Measurements from ENCODE around the gene CARS2. TPM values are rescaled to one million over a fixed set of nuclear protein-coding genes. Genes with fewer than 3 reads are reported as not detected.
A peak's percentile ranks its signal among the peaks of the same experiment; 100 is the strongest.
"Not testable (repeated sequence)": the region's sequence is repeated elsewhere in the genome, so short reads cannot be mapped to it uniquely, and the experiment has no call there.

CARS2 gene
- total RNA-seq, 2 donors from 2014 or later: 43.0 to 82.6 TPM

GRCh38 chr13:110610955-110611595 is 94.8 kb downstream of the CARS2 start:
- TF ChIP-seq, protein P1, sequence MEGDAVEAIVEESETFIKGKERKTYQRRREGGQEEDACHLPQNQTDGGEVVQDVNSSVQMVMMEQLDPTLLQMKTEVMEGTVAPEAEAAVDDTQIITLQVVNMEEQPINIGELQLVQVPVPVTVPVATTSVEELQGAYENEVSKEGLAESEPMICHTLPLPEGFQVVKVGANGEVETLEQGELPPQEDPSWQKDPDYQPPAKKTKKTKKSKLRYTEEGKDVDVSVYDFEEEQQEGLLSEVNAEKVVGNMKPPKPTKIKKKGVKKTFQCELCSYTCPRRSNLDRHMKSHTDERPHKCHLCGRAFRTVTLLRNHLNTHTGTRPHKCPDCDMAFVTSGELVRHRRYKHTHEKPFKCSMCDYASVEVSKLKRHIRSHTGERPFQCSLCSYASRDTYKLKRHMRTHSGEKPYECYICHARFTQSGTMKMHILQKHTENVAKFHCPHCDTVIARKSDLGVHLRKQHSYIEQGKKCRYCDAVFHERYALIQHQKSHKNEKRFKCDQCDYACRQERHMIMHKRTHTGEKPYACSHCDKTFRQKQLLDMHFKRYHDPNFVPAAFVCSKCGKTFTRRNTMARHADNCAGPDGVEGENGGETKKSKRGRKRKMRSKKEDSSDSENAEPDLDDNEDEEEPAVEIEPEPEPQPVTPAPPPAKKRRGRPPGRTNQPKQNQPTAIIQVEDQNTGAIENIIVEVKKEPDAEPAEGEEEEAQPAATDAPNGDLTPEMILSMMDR (IDR thresholded peaks at IDR 0.05): no peak
- DNase-seq: no peak
- Histone ChIP-seq H3K27me3 (no peaks in the 10 kb centered on the region), H3K4me3 (no peak overlapping the region), H3K4me1 (no peaks in the 10 kb centered on the region), H3K9ac (ENCODE audit: low read depth in 2 of 2, low read length in 2 of 2) (no peak overlapping the region), H3K9me3 (no peaks in the 10 kb centered on the region), H3K36me3 (no peaks in the 10 kb centered on the region), H3K27ac (no peak overlapping the region)
- intact Hi-C loops (cut with DNase I): loop anchor here (10.0 kb wide), 1 partner anchor 94 kb away; the partner anchor contains the start of gene CARS2

- Histone ChIP-seq H3K9me3 (no peaks in the 10 kb centered on the region), H3K9ac (ENCODE audit: low read depth in 2 of 2, low read length in 2 of 2) (no peak overlapping the region), H3K27me3 (no peaks in the 10 kb centered on the region), H3K4me1 (no peaks in the 10 kb centered on the region), H3K4me3 (no peak overlapping the region), H3K27ac (no peak overlapping the region), H3K36me3 (no peaks in the 10 kb centered on the region)
- DNase-seq: no peak
- intact Hi-C loops (cut with DNase I): no loop called here
- TF ChIP-seq, protein P1 (IDR thresholded peaks at IDR 0.05): no peak
Measured at GRCh38 chr13:110607675-110608224, 98.2 kb downstream of the CARS2 start.

DNA sequence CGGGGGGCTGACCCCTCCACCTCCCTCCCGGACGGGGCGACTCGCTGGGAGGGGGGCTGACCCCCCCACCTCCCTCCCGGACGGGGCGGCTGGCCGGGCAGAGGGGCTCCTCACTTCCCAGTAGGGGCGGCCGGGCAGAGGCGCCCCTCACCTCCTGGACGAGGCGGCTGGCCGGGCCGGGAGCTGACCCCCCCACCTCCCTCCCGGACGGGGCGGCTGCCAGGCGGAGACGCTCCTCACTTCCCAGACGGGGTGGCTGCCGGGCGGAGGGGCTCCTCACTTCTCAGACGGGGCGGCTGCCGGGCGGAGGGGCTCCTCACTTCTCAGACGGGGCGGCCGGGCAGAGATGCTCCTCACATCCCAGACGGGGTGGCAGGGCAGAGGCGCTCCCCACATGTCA is 99.6 kb downstream of the CARS2 start:
- H3K36me3 ChIP-seq; H3K4me1 ChIP-seq; H3K27me3 ChIP-seq; DNase-seq; H3K4me3 ChIP-seq; H3K9me3 ChIP-seq; H3K27ac ChIP-seq; intact Hi-C loops (cut with DNase I); H3K9ac ChIP-seq (ENCODE audit: low read depth in 2 of 2, low read length in 2 of 2): not testable (repeated sequence)

- Histone ChIP-seq H3K4me1 (no peaks in the 10 kb centered on the region), H3K27ac (no peak overlapping the region), H3K9ac (ENCODE audit: low read depth in 2 of 2, low read length in 2 of 2) (no peak overlapping the region), H3K36me3 (no peaks in the 10 kb centered on the region), H3K4me3 (no peak overlapping the region), H3K9me3 (no peaks in the 10 kb centered on the region), H3K27me3 (no peaks in the 10 kb centered on the region)
- TF ChIP-seq, protein P1 (IDR thresholded peaks at IDR 0.05): no peak
- intact Hi-C loops (cut with DNase I): no loop called here
- no peak for DNase-seq
Measured at GRCh38 chr13:110605132-110605531, 100.8 kb downstream of the CARS2 start.

DNA sequence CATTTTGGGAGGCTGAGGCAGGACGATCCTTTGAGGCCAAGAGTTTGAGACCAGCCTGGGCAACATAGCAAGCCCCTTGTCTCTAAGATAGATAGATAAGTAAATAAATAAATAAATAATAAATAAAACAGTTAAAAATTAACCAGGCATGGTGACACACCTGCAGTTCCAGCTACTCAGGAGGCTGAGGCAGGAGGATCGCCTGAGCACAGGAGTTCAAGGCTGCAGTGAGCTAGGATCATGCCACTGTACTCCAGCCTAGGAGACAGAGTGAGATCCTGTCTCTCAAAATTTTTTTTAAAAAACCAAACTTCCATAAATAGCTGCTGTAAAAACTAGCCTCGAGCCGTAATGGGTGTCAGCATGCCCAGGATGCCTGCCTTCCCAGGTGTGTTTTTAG is 104.9 kb downstream of the CARS2 start:
- DNase-seq: no peak
- TF ChIP-seq, protein P1 (IDR thresholded peaks at IDR 0.05): no peak
- H3K36me3 ChIP-seq: no peaks in the 10 kb centered on the region
- no peaks in the 10 kb centered on the region for H3K27me3 ChIP-seq
- no peak overlapping the region for H3K27ac ChIP-seq
- H3K4me1 ChIP-seq: no peaks in the 10 kb centered on the region
- H3K4me3 ChIP-seq: no peak overlapping the region
- no peaks in the 10 kb centered on the region for H3K9me3 ChIP-seq
- intact Hi-C loops (cut with DNase I): no loop called here
- no peak overlapping the region for H3K9ac ChIP-seq (ENCODE audit: low read depth in 2 of 2, low read length in 2 of 2)

GRCh38 chr13:110600261-110600819 is 105.6 kb downstream of the CARS2 start:
- DNase-seq: no peak
- H3K9ac ChIP-seq (ENCODE audit: low read depth in 2 of 2, low read length in 2 of 2): peak overlapping the region in 1 of 2 donors; percentile 14
- no peak overlapping the region for H3K4me3 ChIP-seq
- TF ChIP-seq, protein P1 (IDR thresholded peaks at IDR 0.05): no peak
- no peaks in the 10 kb centered on the region for H3K4me1 ChIP-seq
- no peak overlapping the region for H3K27ac ChIP-seq
- H3K36me3 ChIP-seq: no peaks in the 10 kb centered on the region
- intact Hi-C loops (cut with DNase I): no loop called here
- H3K27me3 ChIP-seq: no peaks in the 10 kb centered on the region
- H3K9me3 ChIP-seq: no peaks in the 10 kb centered on the region

All from colonic mucosa (tissue), 4 donors.